NCI-H2029 (cell line): ENCODE measurements around the gene ATRNL1.

Experiments used
- DNase-seq: peaks from one replicate; lab custom pipeline; 2025; lab: John Stamatoyannopoulos, UW

Gene ATRNL1

GRCh38 chr10:115845921-115846320 lies 752.8 kb downstream of the ATRNL1 start:
- no peak for DNase-seq

DNA sequence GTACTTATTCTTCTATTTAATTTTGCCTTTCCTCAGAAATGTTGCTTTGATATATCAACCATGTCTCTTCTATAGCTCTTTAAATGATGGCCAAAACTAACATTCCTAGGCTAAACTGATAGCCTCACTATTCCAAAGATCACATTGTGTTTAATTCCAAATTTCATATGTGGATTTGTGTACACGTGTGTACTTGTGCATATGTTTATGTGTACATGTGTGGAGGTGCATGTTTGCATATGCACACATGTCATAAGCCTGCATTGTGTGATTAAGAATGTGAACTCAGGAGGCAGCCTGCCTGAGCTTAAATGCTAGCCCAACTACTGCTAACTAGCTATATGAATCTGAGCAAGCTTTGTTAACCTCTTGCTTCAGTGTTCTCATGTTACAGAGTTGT lies 753.4 kb downstream of the ATRNL1 start:
- no peak for DNase-seq

DNA sequence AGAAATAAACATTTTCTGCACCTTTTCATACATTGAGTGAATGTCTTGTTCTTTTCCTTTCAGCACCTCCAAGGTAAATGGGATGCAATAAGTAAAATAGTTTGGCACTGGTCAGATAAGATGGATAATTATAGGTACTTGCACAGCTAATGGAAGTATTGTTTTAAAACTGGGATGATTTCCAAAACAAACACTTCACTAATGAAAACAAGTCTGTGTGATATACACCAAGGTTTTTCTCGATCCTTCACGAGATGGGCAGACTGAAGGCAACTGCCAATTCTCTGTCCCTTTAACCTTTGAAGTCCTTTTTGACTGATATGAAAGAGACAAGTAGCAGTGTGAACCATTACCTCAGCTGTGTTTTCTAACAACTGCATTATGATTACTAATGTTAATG lies 756.0 kb downstream of the ATRNL1 start:
- no peak for DNase-seq

GRCh38 chr10:115850666-115851065 lies 757.5 kb downstream of the ATRNL1 start:
- DNase-seq = no peak

GRCh38 chr10:115851695-115852094 lies 758.5 kb downstream of the ATRNL1 start:
- DNase-seq = no peak

DNA sequence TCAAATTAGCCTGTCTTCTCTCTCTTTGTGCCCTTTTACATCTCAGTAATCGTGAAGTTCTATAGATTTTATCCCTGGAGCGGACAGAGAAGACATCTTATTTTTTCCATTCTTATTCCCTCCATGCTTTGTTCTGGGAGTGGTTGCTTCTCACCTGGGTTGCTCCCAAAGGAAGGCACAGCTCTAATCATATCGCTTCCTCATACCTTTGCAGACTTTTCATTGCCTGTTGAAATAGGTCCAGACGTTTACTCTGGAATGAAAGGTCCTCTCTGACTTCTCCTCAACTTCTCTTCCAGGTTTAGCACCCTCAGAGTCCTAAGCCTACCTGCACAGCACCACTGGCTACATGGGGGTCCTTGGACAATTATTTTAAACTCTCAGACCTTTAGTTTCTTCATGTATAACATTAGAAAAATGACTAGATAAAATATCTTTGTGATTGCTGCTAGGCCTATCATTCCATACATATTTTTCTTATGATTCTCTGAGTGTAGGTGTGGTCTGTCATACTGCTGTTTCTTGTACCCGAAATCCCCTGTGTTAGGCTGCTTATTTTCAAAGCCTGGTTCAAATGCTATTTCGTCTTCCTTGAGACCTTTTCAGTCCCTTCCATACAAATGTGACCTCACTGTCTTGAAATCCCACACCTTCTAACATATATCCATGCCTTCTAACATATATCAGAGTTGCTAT lies 761.7 kb downstream of the ATRNL1 start:
- no peak for DNase-seq

DNA sequence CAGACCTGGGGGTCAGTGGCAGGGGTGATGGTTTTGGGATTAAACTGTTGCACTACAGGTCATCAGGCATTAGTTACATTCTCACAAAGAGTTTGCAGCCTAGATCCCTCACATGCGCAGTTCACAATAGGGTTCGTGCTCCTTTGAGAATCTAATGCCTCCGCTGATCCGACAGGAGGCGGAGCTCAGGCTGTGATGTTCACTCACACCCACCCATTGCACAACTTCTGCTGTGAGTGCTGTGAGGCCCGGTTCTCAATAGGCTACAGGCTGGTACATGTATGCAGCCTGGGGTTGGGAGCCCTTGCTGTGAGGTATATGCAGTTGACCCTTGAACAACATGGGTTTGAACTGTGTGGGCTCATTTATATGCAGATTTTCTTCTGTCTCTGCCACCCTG lies 763.4 kb downstream of the ATRNL1 start:
- DNase-seq = no peak

DNA sequence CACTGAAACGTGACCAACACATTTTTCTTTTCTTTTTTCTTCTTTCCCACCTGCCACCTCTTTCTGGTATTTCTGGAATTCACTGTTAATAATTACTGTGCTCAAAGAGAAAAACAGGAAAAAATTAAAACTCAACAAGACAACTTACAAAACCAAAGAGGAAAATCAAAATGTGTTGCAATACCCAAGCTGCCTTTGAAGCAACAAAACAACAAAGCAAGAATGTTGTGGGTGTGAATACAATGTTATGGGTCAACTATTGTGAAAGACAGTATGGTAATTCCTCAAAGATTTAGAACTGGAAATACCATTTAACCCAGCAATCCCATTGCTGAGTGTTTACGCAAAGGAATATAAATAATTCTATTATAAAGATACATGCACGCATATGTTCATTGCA lies 764.7 kb downstream of the ATRNL1 start:
- DNase-seq = no peak

GRCh38 chr10:115860182-115861107 lies 767.3 kb downstream of the ATRNL1 start:
- DNase-seq = no peak

- no peak for DNase-seq
Observed at GRCh38 chr10:115861455-115861854, 768.3 kb downstream of the ATRNL1 start.

- no peak for DNase-seq
Observed at GRCh38 chr10:115861864-115862263, 768.7 kb downstream of the ATRNL1 start.

DNA sequence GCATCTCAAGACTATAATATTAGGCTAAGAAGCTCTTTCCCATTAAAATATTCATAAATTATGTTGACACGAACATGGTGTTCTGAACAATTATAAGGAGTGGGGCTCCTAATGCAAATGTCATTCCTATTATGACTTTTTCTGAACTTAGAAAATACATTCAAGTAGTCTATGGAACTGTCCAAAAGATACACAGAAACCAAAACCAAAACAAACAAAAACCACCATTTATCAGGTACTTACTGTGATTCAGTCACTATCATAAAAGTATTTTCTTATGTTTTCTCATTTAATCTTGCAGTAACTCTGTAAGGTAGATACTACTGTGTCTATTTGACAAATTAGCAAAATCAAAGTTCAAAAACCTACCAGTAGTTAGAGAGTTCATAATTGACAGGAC lies 773.0 kb downstream of the ATRNL1 start:
- no peak for DNase-seq

DNA sequence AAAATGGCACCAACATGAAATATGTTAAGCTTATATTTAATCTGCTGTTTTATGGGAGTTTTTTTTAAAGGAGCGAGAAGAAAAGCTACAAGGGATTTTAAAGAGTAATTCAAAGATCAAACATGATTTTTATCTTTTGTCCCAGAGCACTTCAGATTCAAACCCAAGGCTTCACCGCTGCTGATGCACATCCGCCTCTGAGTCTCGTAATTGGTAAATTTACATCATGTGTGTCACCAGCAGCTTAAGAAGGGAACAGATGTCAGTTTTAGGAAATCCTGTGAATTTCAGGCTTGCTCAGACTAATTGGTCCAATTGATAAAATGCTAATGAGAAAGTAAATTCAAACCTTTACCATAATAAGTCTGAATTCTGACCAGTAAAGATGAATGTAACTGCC lies 773.5 kb downstream of the ATRNL1 start:
- DNase-seq = no peak

- no peak for DNase-seq
Observed at GRCh38 chr10:115867305-115867704, 774.1 kb downstream of the ATRNL1 start.

GRCh38 chr10:115871855-115872254 lies 778.7 kb downstream of the ATRNL1 start:
- no peak for DNase-seq

DNA sequence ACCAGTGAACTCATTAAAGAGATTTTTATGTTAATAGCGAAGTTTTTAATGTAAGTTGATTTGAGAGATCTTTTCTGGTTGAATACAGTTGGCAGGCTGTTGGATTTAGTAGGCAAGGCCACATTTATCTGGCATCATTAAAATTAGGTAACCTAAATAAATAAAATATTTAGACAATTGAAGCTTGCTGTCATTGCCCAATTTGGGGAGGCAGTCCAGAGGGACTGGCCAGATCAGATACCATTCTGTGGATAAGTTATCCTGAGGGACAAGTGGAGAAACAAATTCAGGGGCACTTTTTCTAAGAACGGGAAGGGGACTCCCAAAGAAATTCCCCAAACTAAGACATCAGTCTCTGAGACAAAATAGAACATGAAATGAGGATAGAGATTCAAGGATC lies 782.0 kb downstream of the ATRNL1 start:
- DNase-seq = no peak

GRCh38 chr10:115879372-115880089 lies 786.4 kb downstream of the ATRNL1 start:
- no peak for DNase-seq

DNA sequence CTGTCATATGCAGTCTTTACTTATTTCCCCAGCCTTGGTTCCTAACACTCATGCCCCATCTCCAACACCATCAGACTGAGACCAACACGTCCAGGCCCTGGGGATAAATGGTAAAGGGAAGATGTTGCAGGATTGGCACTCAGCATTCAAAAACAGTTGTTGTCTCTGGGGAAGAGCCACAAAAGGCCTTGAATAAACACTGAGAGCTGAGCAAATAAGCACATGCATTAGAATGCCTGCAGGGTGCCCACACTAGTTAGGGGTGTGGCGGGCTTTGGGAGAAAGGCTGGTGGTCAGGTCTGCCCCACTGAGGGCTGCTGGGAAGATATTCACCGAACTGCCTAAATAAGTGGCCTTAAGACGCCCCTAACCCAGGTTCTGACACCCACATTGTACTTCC lies 788.9 kb downstream of the ATRNL1 start:
- DNase-seq = no peak

- no peak for DNase-seq
Observed at GRCh38 chr10:115883372-115883771, 790.2 kb downstream of the ATRNL1 start.

- DNase-seq = no peak
Observed at GRCh38 chr10:115884331-115884730, 791.2 kb downstream of the ATRNL1 start.

DNA sequence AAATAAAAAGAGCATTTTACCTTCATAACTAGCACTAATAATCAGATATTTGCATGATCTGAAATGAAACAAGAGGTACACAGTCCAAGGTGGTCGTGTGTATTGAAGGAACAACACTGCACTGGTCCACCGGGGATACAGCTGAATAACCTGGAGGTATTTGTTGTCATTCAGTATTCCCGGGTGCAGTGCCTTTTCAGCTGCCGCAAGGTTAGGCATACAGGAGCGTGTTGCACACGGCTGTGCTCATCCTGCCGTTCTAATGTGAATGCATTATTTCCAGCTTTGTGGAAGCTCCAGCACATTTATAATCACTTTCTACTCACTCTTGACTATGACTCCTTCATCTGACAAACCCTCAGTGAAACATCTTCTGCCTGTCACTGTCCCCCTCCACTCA lies 802.0 kb downstream of the ATRNL1 start:
- DNase-seq = no peak

- DNase-seq = no peak
Observed at GRCh38 chr10:115898242-115898641, 805.1 kb downstream of the ATRNL1 start.

DNA sequence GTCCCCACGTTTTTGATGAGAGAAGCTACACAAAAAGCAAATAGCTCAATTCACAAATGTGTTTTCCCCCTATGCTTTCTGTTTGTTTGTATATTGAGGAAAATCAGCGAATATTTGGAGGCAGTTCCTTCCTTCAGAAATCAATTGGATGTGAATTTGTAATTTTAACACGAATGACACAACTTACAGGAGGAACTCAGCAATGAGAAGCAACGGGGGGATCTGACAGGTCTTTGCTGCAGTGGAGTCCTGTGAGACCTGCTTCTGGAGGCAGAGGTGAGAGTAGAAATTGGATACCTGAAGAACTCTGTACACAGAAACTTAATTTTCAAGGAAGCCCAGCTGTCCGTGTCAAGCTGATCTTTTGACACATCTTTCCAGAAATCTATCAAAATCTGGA lies 809.4 kb downstream of the ATRNL1 start:
- DNase-seq = no peak
